ENCODE data around the gene RAP1A.

RAP1A gene

GRCh38 chr1:111638320-111638719 lies 18.7 kb downstream of the RAP1A start:
- no peak overlapping the region for H3K4me3 ChIP-seq (ENCODE audit: low read depth, low read length)
- no peak for TF ChIP-seq CTCF (IDR thresholded peaks at IDR 0.05; ENCODE audit: control insufficient read depth, extremely low read depth, insufficient read depth)
- no peak for DNase-seq (ENCODE audit: low read depth)

- no peak for TF ChIP-seq CTCF (IDR thresholded peaks at IDR 0.05; ENCODE audit: control insufficient read depth, extremely low read depth, insufficient read depth)
- H3K4me3 ChIP-seq (ENCODE audit: low read depth, low read length) = no peak overlapping the region
- DNase-seq (ENCODE audit: low read depth) = no peak
Measured at GRCh38 chr1:111639602-111640198, 20.1 kb downstream of the RAP1A start.

- no peak for TF ChIP-seq CTCF (IDR thresholded peaks at IDR 0.05; ENCODE audit: control insufficient read depth, extremely low read depth, insufficient read depth)
- H3K4me3 ChIP-seq (ENCODE audit: low read depth, low read length) = no peak overlapping the region
- peak; percentile 43 for DNase-seq (ENCODE audit: low read depth)
Measured at GRCh38 chr1:111643097-111643496, 23.5 kb downstream of the RAP1A start.

- H3K4me3 ChIP-seq (ENCODE audit: low read depth, low read length) = no peak overlapping the region
- no peak for DNase-seq (ENCODE audit: low read depth)
- no peak for TF ChIP-seq CTCF (IDR thresholded peaks at IDR 0.05; ENCODE audit: control insufficient read depth, extremely low read depth, insufficient read depth)
Measured at GRCh38 chr1:111643696-111644095, 24.1 kb downstream of the RAP1A start.

- no peak overlapping the region for H3K4me3 ChIP-seq (ENCODE audit: low read depth, low read length)
- TF ChIP-seq CTCF (IDR thresholded peaks at IDR 0.05; ENCODE audit: control insufficient read depth, extremely low read depth, insufficient read depth) = no peak
- no peak for DNase-seq (ENCODE audit: low read depth)
Measured at GRCh38 chr1:111644506-111644905, 24.9 kb downstream of the RAP1A start.

- DNase-seq (ENCODE audit: low read depth) = no peak
- H3K4me3 ChIP-seq (ENCODE audit: low read depth, low read length) = no peak overlapping the region
- no peak for TF ChIP-seq CTCF (IDR thresholded peaks at IDR 0.05; ENCODE audit: control insufficient read depth, extremely low read depth, insufficient read depth)
Measured at GRCh38 chr1:111647736-111648135, 28.1 kb downstream of the RAP1A start.

GRCh38 chr1:111648806-111649205 lies 29.2 kb downstream of the RAP1A start:
- DNase-seq (ENCODE audit: low read depth) = no peak
- no peak for TF ChIP-seq CTCF (IDR thresholded peaks at IDR 0.05; ENCODE audit: control insufficient read depth, extremely low read depth, insufficient read depth)
- H3K4me3 ChIP-seq (ENCODE audit: low read depth, low read length) = no peak overlapping the region
